HG03066 (cell line): Measurements from ENCODE around the gene TFCP2L1.
"Not testable (repeated sequence)": the region's sequence is repeated elsewhere in the genome, so short reads cannot be mapped to it uniquely, and the experiment has no call there.

Source experiments
- ATAC-seq: cut with Tn5 transposase; IDR thresholded peaks from one replicate; pipeline ENCODE4 v1.9.1; 2021; ENCODE audit warnings: low read depth; ENCODE audit not compliant: unreplicated experiment

TFCP2L1 gene

GRCh38 chr2:121272596-121272995 lies 12.4 kb downstream of the TFCP2L1 start:
- no peak for ATAC-seq

GRCh38 chr2:121269436-121269835 lies 15.6 kb downstream of the TFCP2L1 start:
- not testable (repeated sequence) for ATAC-seq

- ATAC-seq, result no peak
These were observed 18.4 kb downstream of the TFCP2L1 start for GRCh38 chr2:121266543-121267106.

DNA sequence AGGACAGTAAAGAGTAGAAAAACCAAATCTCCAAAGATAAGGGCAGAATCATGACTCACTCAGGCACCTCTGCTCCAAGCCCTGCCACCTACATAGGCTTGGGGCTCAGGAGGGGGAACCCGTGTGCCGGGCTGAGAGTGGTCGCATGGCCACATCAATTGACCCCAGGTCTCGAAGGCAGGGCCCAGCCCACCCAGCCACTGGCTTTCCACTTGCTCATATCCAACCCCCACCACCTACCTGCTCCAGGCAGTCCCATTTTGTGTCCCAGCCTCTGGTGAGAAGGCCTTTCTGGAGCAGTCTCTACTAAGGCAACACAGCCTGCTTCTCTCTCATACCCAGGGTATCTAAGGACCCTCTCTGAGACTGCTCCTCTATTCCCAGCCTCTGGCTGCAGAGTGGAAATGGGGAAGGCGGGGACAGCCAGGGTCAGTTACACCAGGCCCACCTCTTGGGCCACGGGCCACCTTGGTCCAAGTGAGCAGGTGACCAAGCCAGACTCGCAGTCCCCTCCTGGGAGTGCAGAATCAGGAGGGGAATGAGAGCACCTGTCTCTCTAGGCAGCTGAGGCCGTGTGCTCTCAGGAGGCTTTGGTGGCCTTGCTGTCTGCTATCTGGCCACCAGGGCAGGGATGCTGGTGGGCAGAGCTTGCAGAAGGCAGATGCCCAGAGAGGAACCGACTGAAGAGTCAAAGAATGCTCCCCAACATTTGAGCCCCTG lies 20.8 kb downstream of the TFCP2L1 start:
- ATAC-seq, result no peak

GRCh38 chr2:121260370-121261154 lies 24.4 kb downstream of the TFCP2L1 start:
- ATAC-seq, result no peak

DNA sequence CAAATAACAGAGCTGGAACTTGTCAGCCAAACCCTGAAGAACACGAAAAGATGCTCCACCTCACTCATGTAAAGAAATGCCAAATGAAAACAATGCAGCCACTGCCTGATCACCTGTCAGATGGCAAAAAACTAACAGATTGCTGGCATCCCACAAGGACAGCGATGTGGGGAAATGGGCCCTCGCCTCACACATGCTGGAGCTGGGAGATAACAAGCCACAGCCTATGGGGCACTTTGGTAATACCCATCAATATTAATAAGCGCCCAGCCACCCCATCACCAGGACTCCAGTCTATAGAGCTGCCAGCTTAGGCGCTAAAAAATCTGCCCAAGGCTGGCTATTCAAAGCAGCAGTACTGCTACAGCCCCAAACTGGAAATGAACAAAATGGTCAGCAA lies 27.0 kb downstream of the TFCP2L1 start:
- ATAC-seq, result no peak

- no peak for ATAC-seq
These were observed 27.5 kb downstream of the TFCP2L1 start for GRCh38 chr2:121257480-121257840.

GRCh38 chr2:121256720-121257479 lies 28.1 kb downstream of the TFCP2L1 start:
- ATAC-seq, result no peak

- ATAC-seq, result no peak
These were observed 29.6 kb downstream of the TFCP2L1 start for GRCh38 chr2:121255358-121255757.

DNA sequence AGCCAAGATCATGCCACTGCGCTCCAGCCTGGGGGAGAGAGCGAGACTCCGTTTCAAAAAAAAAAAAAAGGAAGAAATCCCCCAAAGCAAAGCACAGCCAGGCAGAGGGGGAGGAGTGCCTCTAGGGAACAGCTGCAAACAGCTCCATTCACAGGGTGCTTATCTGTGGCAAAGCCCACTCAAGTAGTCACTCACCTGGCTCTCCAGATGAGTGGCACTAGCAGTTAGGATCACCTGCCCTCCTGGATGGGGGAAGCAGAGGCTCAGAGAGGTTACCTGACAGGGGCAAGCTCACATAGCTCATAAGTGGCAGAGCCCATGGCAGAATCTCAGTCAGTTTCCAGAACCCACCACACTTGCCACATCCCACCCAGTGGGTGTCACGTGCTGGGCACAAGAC lies 30.3 kb downstream of the TFCP2L1 start:
- ATAC-seq, result no peak

DNA sequence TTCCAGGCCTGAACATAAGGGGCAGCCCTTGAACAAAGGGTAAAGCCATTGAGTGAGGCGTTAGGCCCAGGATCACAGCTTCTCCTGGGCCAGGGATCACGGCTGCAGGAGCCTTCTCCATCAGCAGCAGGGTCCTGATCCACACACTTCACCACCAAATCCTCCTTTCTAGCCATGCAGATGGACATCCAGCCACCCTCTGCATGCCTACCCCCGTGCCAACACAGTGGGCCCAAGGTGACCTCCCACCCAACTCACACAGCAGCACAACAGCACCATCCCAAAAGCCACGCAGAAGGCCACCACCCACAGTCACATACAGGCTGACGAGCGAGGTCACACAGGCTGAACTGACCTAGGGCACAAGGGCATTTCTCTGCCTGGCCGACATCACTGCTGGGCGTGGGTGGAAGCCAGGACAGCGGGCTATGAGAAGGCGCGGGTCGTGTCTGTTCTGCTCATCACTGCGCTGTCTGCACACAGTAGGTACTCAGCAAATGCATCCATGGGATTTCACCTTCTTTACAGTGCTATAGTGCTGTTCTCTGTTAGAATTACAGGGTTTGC lies 31.2 kb downstream of the TFCP2L1 start:
- no peak for ATAC-seq

GRCh38 chr2:121253021-121253673 lies 31.9 kb downstream of the TFCP2L1 start:
- ATAC-seq, result no peak

DNA sequence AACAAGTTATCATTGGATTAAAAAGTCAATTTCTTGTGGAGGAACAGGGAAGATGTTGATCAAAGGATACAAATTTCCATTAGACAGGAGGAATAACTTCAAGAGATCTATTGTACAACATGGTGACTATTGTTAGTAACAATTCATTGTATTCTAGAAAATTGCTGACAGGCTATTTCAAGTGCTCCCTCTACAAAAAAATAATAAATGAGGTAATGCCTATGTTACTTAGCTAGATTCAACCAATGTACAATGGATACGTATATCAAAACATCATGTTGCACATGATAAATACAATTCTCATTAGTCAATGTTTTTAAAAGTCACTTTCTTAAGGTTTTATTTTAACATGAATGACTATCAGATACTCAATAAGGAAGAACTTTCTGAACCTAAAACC lies 33.5 kb downstream of the TFCP2L1 start:
- no peak for ATAC-seq

GRCh38 chr2:121248766-121249343 lies 36.1 kb downstream of the TFCP2L1 start:
- no peak for ATAC-seq

GRCh38 chr2:121247971-121248370 lies 37.0 kb downstream of the TFCP2L1 start:
- ATAC-seq, result no peak

DNA sequence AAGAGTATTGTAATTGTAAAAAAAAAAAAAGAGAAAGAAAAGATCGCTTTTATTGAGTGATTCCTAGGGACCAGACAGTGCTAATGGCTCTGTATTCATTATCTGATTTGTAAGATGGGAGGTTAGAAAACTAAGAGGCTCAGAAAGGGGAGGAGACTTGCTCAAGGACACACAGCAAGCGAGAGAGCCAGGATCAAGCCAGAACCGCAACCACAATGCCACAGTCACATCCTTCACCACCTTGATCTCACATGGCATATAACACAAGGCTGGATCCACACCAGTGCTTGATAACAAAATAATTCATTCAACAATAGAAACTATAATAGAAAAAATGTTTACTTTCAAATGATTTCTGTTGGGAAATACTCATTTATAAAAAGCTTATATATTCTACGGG lies 37.5 kb downstream of the TFCP2L1 start:
- no peak for ATAC-seq

GRCh38 chr2:121246704-121247255 lies 38.2 kb downstream of the TFCP2L1 start:
- no peak for ATAC-seq

DNA sequence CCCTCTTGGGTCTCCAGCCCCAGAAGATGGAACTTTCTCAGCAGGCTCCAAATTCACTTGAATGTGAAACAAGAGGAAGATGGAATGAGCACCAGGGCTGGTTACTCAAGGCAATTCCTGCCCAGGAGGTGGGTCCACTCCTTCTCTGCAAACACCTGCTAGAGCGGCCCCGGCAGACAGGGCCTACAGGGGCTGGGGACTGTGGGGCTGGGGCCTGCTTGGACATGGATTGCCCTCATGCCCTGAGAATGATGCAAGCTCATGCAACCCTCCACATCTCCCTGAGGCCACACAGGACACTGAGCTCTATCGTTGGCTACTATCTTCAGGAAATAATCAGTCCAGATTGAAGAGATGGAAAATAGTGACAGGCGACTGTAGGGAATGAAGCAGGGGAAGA lies 39.1 kb downstream of the TFCP2L1 start:
- no peak for ATAC-seq

DNA sequence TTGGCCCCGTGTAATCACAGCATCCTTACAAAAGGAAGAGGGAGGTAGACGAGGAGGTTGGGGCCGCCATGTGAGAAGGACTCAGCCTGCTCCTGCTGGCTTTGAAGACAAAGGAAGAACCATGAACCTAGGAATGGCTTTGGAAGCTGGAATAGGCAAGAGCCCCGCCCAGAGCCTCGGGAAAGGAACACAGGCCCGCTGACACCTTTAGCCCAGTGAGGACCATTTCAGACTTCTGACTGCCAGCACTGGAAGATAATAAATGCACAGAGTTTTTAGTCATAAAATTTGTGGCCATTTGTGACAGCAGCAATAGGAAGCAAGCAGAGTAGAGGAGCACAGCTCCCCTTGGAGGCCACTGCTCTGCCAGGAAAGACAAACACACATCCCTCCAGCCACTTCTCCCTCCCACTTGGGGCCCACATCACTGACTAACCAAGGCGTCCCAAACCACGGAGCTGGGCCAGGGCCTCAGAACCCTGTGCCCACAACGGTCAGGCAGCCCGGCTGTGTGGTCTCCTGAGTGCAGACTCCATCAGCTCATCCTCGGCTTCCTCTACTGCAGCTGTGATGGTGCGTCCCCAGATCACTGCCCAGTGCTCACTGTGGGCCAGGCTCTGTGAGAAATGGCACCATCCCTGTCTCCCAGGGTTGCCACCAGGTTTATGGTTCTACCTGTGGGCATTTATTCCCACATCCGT lies 39.7 kb downstream of the TFCP2L1 start:
- no peak for ATAC-seq
